ENCODE results near the gene ATP2B3.

Gene ATP2B3

GRCh38 chrX:153511784-153512500 lies 5.5 kb upstream of the ATP2B3 start:
- no peak for DNase-seq

DNA sequence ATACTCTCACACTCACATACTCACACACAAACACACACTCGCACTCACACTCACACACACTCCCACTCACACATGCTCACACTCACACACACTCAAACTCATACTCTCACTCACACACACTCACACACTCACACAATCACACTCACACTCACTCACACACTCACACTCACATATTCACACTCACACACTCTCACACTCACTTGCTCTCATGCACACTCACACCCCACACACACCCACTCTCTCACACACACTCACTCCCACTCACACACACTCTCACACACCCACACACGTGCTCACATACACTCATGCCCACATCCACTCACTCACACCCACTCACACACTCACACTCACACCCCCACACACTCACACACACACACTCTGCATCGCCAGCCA lies 4.9 kb upstream of the ATP2B3 start:
- no peak for DNase-seq

DNA sequence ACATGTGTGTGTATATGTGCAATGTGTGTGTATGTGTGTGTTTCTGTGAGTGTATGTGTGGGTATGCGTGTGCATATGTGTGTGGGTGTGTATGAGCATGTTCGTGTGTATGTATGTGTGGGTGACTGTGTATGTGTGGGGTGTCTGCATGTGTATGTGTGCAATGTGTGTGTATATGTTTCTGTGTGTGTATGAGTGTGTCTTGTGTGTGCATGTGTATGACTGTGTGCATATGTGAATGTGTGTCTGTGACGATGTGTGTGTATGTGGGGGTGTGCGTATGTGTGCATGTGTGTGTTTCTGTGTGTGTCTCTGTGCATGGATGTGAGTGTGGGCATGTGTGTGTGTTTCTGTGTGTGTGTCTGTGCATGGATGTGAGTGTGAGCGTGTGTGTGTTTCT lies 4.2 kb upstream of the ATP2B3 start:
- no peak for DNase-seq

GRCh38 chrX:153514259-153514658 lies 3.2 kb upstream of the ATP2B3 start:
- DNase-seq, result no peak

DNA sequence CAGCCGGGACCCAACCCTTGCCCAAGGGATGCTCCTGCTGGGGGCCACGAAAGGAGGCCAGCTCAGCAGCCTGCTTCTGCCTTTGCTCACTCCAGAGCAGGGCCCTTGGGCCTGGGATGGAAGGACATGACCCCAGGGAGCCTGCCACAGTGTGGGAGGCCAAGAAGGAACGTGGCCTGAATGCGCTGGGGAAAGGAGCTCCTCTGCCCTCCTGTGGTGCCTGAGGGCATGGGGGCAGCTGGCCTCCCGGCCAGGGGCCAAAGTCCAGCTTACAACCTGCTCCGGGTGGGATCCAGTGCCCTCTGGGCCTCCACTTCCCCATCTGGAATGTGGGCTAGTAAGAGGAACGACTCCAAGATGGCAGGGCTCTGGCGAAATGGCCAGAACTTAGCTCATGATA lies 2.0 kb upstream of the ATP2B3 start:
- DNase-seq, result no peak

DNA sequence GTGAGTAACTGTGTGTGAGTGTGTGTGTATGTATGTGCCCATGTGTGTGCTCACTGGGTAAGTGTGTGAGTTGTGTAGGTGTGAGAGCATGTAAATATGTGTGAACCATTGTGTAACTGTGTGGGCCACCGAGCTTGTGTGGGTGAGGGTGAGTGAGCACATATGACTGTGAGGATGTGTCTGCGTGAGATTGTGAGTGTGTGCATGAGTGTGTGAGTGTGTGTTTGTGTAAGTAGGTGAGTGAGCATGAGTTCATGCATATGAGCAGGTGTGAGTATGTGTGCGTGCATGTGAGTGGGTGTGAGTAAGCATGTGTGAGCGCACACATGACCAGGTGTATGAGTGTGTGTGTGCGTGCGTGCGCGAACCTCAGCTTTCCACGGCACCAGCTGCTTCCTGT lies 1.4 kb upstream of the ATP2B3 start:
- DNase-seq, result no peak

- DNase-seq, result no peak
These were observed 748 bp downstream of the ATP2B3 start for GRCh38 chrX:153517946-153518834.

GRCh38 chrX:153519569-153520286 lies 2.3 kb downstream of the ATP2B3 start:
- DNase-seq, result no peak

GRCh38 chrX:153520287-153520917 lies 3.0 kb downstream of the ATP2B3 start:
- no peak for DNase-seq

- DNase-seq, result no peak
These were observed 3.6 kb downstream of the ATP2B3 start for GRCh38 chrX:153521034-153521433.

- DNase-seq, result no peak
These were observed 4.8 kb downstream of the ATP2B3 start for GRCh38 chrX:153522259-153522658.

DNA sequence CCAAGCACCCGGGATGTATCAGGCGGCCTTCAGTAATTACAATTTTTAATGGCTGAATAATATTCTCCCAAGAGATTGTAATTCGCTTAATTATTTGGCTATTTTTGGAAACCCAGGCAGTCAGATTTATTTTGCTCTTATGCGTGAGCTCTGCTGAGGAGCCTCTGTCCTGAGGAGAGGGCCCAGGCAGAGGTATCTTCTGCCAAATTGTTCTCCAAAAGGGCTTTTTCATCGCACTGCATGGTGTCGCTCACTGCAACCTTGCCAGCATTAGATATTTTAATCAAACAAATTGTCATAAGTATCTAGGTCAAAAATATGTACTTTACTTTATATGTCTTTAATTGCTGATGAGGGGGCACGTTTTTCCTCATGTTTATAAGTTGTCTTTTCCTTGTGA lies 5.8 kb downstream of the ATP2B3 start:
- DNase-seq, result no peak

- DNase-seq, result no peak
These were observed 6.8 kb downstream of the ATP2B3 start for GRCh38 chrX:153524234-153524633.

DNA sequence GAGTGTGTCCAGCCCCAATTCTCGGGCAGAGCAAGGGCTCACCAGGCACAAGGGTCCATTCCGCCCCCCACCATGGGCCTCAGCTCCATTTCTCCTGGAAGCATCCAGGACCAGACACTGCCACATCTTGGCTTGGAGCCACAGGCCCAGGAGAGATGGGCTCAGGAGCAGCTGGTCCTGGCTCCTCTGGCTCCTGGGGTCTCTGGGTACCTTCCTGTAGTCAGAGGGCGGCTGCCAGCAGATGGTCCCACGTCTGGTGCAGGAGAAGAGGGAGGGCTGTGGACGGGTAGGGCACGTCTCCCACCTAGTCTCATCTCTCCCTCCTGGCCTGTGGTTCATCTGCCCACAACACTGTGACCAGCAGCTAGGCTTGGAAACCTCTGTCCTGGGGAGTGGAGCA lies 8.0 kb downstream of the ATP2B3 start:
- no peak for DNase-seq

DNA sequence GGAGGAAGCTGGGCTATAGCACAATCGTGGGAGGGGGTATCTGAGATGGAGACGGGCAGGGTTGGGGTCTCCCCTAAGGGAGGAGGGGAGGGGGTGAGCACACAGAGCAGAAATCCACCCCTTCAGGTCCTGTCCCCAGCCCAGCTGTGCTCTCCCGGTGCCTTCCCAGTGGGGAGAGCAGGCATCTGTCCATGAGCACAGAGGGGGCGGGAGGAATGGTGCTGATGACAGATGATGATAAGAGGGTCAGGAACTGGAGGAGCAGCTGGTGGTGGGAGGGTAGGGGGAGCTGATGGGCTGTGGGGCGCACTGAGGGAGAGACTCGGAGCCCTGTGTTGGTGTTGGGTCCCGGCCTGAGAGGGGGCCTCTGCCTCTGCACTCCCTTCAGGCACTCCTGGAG lies 8.6 kb downstream of the ATP2B3 start:
- DNase-seq, result no peak

DNA sequence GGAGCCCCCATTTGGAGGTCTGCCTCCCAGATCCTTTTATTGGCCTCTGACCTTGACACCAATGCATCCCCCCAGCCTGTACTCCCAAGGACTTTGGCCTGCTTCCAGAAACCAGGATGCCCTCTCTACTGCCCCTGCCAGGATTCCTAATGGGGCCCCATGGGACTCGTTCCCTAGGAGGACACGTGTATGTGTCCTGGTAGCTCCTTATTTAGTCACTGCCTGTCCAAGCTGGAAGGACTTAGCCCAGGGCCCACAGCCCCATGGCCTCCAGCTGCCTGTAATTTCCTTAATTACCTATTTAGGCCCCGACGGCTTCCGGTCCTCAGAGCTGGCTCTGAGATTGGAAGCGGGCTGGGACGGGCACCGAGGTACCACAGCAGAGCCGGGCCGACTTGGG lies 9.4 kb downstream of the ATP2B3 start:
- no peak for DNase-seq

DNA sequence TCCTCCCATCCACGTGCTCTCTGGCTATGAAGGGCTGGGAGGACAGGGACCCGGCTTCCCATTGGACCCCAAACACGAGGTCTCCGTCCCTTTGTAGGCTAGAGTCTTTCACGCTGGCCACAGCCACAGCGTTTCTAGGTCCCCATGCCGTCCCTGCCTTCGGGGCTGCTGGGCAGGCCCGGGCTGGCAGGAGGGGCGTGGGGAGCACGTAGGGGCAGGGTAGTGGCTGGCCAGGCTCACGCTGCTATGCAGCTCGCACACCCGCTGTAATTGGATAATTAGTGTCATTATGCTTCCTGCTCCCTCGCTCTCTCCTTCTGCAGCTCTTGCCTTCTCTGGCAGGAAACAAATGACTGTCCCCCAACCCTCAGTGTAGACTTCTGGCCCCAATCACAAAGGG lies 9.8 kb downstream of the ATP2B3 start:
- no peak for DNase-seq

- DNase-seq, result no peak
These were observed 13.1 kb downstream of the ATP2B3 start for GRCh38 chrX:153530411-153531129.

GRCh38 chrX:153533091-153533490 lies 15.6 kb downstream of the ATP2B3 start:
- no peak for DNase-seq

DNA sequence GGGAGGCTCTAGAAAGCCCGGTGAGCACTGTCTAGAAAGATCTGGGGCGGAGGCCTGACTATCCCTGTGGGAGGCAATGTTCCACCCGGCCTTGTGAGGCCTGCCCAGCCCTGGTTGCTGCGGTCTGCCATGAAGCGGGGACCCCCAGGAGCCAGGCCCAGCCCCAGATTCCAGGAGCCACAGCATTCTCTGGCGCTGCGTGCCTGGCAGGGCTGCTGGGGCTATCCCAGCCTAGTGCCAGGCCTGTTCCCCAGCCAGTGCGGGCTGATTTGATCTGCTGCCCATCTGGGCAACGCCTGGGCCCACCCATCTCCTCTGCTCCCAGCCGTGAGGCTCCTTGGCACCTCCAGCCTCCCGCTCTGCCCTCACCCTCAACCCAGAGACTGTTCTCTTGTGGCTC lies 19.6 kb downstream of the ATP2B3 start:
- DNase-seq, result no peak

GRCh38 chrX:153537526-153538295 lies 20.3 kb downstream of the ATP2B3 start:
- DNase-seq, result no peak

GRCh38 chrX:153538424-153538823 lies 21.0 kb downstream of the ATP2B3 start:
- DNase-seq, result no peak

All from activated CD4-positive, alpha-beta T cell treated with anti-CD3 and anti-CD28 coated beads, Interleukin-2, amount 50 U/mL, for 16 hours (primary cell).